Measurements from ENCODE around the gene CD1E.
"Not testable (repeated sequence)": the region's sequence is repeated elsewhere in the genome, so short reads cannot be mapped to it uniquely, and the experiment has no call there.

CD1E gene

DNA sequence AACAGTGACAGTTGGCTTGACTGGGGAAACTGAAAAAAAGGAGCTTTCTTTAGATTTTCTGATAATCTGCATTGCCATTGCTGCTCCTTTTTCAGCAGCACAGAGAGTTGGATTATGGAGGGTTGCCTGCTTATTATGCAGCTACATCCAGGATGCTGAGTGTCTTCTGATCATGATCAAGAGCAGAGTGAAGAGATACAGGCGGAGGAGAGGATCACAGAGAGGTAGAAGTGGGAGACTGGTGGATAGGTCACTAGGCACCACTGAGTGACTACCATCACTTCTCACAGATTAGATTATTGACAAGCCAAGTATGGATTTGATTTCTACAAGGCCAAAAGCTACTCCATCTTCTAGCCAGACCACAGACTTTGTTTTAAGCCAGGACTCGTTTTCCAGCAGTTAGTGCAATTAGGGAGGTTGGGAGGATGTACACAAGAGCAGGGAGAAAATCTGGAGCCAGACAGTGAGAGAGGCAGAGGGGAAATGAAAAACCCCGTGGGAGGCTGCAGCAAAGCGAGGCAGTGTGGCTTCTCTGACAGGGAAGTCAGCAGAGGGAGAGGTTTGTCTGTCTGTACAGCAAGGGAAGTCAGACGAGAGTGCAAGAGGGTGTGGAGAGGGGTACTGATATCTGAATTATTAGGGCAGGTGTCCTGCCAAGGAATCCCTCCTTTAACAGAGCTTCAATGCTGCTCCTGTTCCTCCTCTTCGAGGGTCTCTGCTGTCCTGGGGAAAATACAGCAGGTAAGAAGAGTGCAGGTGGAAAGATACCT is at the start of gene CD1E:
TSS of gene CD1E (plus strand) at position 592 of the 773 bp plus-strand sequence. CDS start at position 687, 95 bp downstream.
- in situ Hi-C loops (cut with MboI; ENCODE audit: low sequenced_read_pairs), result no loop called here

DNA sequence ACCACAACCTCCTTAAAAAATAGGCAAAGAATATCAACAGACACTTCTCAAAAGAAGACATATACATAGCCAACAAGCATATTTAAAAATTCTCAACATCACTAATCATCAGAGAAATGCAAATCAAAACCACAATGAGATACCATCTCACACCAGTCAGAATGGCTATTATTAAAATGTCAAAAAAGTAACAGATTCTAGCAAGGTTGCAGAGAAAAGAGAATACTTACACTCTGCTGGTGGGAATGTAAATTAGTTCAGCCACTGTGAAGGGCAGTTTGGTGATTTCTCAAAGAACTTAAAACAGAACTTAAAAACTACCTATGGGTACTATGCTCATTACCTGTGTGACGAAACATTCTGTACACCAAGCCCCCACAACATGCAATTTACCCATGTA is 43.1 kb upstream of the CD1E start:
- in situ Hi-C loops (cut with MboI; ENCODE audit: low sequenced_read_pairs), result no loop called here

DNA sequence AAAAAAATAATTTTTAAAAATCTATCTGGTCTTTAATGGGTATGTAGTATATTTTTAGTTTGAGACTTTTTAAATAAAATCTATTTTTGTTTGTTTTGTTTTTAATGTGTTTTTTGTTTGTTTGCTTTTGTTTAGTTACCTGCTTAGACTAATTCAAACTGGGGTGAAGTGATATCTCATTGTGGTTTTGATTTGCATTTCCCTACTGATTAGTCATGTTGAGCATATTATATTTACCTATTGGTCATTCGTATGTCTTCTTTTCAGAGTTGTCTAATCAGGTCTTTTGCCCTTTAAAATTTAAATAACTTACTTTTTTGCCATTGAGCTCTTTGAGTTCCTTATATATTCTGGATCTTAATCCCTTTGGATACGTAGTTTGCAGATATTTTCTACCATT is 42.6 kb upstream of the CD1E start:
- in situ Hi-C loops (cut with MboI; ENCODE audit: low sequenced_read_pairs), result no loop called here

DNA sequence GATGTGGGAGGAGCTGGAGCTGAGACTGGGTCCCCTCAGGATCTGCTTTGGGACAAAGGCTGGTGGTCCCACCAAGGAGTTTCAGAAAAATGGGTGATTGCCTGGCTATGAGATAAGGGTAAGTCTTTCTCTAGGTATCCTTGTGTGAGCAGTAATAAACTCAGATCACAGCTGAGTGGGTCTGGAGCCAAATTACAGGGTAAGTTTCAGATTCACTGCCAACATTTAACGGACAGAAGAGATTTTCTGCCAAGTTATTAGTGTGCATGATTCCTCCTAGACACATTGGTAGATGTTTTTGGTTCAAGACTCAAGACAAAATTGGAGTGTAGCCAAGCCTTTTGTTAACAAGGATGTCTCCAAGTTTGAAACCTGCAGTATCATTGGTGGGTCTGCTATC is 29.8 kb upstream of the CD1E start:
- in situ Hi-C loops (cut with MboI; ENCODE audit: low sequenced_read_pairs), result no loop called here

DNA sequence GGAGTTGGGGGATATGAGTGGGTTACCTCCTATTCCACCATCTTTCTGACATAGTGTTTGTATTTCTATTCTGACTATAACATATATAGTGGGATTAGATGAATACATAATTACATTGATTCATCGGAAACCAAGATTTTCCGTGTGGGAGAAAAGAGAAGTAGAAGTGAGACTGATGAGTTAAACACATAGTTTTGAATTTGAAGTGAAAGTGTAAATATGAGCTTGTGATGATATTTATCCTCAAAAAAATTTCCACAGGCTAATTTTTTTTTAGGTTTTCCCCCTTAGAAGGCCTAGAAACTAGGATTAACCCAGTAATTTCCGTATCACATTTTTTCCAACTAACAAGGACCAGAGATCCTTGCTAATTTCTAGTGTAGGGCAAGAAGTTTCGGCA is 29.3 kb upstream of the CD1E start:
- in situ Hi-C loops (cut with MboI; ENCODE audit: low sequenced_read_pairs), result no loop called here

DNA sequence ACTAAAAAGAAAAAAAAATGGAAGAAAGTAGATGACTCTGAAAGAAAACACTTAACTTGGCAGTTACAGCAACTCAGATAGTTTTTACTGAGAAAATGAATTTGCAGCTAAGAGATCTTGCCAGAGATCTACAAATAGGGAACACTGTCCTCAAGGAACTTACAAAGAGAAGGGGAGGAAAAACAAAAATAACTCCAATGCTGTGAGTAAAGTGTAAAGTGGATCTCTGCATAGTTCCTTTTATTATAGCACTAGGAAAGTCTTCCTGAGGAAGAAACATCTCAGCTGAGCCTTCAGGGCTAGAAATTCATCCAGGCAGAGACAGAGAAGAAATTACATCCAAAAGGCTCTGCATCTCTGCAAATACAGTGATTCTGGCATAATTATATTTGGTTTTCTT is 26.2 kb upstream of the CD1E start:
- in situ Hi-C loops (cut with MboI; ENCODE audit: low sequenced_read_pairs), result no loop called here

DNA sequence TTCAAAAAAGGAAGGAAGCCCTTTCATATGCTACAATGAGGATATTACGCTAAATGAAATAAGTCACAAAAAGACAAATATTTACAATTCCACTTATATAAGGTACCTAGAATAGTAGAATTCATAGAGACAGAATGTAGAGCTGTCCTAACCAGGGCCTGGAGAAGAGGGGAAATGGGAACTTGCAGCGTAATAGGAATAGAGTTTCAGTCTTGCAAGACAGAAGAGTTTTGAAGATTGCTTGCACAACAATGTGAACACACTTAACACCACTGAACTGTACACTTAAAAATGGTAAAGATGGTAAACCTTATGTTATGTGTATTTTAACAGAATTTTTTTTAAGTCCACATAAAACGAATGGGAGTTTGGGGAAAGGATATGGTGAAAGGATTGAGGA is 25.3 kb upstream of the CD1E start:
- in situ Hi-C loops (cut with MboI; ENCODE audit: low sequenced_read_pairs), result no loop called here

DNA sequence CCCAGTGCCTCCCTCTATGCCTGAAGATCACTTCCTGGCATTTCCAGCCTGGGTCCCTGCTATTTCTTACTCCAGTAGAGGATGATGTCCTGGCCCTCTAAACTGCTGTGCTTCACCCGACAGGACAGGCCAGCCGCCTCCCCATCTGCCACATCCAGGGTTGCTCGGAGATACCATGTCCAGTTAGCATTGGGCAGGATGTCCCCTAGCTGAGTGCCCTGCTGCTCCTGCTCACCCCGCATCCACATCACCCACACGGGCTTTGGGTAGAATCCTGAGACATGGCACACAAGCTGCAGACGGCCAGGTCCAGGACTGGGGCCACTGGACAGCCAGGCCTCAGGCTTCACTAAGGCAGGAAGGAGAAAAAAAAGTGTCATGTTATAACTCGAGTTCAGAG is 24.4 kb upstream of the CD1E start:
- in situ Hi-C loops (cut with MboI; ENCODE audit: low sequenced_read_pairs), result no loop called here

DNA sequence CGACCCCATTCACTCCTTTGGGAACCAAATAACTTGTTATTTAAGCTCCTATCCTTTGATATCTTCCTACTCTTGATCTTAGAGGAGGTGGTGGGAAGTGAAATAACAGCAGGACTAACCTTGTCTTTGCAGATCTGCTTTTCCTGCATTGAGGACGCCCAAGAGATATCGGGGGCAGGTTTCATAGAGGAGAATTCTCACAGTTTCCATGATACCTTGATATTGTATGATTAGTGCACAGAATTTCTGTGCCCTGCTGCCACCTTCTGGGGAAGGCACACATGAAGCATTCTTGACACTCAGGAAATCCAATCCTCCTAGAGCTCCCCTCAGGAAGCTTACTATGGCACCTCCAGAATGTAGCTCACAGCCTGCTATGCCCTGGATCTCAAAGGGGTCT is 24.0 kb upstream of the CD1E start:
- in situ Hi-C loops (cut with MboI; ENCODE audit: low sequenced_read_pairs), result no loop called here

DNA sequence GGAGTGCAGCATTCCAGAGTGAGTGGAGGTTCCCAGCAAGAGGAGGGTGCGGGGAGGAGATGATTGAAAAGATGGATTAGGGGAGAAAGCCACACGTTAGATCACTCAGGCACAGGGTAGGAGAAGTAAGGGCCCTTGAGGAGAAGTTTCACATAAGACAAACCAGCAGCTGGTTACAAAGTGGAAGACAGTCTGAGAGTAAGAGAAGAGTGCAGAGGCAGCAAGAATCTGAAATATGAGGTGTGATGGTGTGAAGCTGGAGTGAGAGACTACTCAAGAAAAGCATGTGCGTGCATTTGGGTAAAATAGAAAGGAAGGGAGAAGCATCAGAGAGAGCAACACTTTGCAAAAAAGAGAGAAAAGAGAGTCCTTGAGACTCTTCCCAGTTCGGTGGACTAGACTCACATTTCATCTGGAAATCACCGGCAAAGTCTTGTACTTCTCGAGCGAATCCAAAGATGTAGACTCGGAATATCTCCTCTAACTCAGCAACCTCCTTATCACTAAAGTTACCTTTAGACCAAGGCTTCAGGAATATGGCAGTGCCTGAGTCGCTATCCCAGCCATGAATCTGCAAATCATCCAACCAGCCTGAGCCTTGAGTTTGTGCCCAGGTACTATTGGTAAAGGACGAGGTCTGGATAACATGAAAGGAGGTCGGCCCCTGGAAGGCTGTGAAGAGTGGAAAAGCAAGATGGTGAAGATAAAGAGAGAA is 23.1 kb upstream of the CD1E start:
- in situ Hi-C loops (cut with MboI; ENCODE audit: low sequenced_read_pairs), result no loop called here

DNA sequence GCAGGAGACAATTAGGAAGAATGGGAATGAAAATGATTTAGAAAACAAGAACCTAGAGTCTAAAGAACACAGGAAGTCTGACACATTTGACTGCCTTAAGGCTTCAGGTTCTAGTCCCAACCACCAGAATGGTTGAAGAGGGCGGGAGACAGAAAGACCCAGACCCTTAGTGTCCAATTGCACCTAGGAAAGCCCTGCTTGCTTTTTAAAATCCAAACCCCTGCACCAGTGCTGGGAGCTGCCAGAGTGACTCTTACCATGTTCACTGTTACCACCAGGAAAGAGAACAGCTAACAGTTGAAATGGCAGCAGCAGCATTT is 22.6 kb upstream of the CD1E start:
- in situ Hi-C loops (cut with MboI; ENCODE audit: low sequenced_read_pairs), result no loop called here

DNA sequence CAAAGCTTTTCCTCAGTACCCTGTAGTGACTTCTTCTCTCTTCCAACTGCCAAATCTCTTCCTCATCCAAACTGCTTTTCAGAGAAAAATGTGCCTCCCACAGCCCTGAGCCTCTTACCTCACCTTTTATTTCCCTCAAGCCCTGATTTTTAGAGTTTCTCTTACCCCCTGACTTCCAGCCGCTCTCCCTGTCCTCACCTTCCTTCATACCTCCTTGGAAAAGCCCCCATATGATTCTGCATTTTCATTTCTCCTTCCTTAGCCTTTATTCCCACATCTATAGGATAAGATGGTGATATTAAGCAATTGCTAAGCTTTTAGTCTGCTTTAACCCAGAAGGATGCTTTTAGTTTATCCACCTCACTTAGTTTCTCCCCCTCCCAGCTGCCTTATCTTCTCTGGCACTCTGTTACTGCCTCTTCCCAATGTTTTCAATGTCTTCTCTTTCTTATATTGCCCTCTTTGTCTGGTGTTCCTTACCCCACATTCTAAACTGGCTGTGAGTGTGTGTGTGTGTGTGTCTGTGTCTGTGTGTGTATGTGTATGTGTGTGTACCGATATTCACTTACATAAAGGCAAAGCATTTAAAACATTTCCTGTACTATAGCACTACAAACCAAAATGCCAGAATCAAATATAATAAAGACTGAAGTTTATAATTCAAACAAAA is 22.1 kb upstream of the CD1E start, which contains the start of gene CD1B:
TSS of gene CD1B (minus strand) at position 51 of the 670 bp plus-strand sequence. CDS start 108 bp downstream, outside the sequence.
- in situ Hi-C loops (cut with MboI; ENCODE audit: low sequenced_read_pairs), result no loop called here

DNA sequence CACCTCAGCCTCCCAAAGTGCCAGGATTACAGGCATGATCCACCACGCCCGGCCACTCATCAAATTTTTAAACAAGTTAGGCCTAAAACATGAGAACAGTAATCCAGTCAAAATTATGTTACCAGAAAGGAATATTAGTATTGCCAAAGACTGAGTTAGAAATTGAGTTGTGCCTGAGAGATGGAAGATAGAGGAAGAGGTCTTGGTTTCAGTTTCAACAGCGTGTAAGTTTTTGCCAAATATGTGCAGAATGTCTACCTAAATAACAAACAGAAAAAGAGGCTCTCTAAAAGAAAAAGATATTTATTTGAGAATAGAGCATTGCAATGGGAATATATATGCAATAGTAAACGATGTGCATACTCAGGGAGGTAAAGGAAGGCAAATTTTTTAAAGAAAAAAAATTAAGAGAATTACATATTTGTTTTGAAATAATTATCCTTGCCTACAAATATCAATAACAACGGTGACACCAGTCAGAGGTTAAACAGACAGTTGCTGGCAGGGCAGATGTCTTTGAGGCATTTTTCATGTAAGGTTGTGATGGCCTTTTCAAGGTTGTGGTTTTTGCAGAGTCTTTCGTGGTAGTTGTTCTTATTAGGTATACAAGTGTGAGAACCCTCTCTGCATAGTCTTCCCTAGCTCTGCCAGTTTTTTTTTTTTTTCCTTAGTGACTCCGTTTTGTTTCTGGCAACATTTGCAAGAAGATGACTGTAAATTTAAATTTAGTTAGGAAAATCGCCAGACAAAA is 20.1 kb upstream of the CD1E start:
- in situ Hi-C loops (cut with MboI; ENCODE audit: low sequenced_read_pairs), result no loop called here

DNA sequence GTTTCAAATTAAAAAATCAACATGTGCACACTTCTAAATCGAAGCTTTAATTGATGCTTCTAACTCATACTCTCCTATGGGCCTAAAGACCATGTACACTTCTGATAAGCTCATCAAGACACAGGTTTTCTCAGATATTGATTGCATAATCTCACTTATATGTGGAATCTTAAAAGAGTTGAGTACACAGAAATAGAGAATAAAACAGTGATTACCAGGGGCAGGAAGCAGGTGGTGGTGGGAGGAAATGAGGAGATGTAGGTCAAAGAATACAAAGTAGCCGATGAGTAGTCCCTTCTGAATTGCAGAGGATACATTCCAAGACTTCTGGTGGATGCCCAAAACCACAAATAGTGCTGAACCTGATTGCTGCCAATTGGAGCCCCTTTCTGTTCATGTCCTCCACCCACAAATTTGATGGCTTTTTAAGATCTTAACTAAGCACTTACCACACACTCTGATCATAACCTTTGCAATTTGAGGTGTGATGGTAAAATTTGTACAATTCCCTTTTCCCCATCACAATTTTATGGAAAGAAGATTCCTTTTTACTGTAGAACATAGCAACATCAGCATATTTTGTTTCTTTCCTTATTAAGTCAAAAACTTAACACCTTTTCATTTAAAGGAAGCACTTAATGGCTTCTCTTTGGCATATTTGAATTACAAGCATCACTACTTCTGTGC is 19.0 kb upstream of the CD1E start:
- in situ Hi-C loops (cut with MboI; ENCODE audit: low sequenced_read_pairs), result no loop called here

DNA sequence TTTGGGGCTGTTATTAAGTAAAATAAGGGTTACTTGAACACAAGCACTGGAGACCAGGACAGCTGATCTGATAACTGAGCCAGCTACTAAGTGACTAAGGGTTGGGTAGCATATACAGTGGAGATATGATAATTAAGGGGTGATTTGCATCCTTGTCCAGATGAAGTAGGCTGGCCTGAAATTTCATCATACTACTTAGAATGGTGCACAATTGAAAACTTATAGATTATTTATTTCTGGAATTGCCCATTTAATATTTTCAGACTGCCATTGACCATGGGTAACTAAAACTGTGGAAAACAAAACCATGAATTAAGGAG is 18.5 kb upstream of the CD1E start:
- in situ Hi-C loops (cut with MboI; ENCODE audit: low sequenced_read_pairs), result no loop called here

DNA sequence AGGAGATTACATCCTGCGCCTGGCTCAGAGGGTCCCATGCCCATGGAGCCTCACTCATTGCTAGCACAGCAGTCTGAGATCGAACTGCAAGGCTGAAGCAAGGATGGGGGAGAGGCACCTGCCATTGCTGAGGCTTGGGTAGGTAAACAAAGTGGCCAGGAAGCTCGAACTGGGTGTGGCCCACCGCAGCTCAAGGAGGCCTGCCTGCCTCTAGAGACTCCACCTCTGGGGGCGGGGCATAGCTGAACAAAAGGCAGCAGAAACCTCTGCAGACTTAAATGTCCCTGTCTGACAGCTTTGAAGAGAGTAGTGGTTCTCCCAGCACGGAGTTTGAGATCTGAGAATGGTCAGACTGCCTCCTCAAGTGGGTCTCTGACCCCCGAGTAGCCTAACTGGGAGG is 17.3 kb upstream of the CD1E start:
- in situ Hi-C loops (cut with MboI; ENCODE audit: low sequenced_read_pairs), result not testable (repeated sequence)

DNA sequence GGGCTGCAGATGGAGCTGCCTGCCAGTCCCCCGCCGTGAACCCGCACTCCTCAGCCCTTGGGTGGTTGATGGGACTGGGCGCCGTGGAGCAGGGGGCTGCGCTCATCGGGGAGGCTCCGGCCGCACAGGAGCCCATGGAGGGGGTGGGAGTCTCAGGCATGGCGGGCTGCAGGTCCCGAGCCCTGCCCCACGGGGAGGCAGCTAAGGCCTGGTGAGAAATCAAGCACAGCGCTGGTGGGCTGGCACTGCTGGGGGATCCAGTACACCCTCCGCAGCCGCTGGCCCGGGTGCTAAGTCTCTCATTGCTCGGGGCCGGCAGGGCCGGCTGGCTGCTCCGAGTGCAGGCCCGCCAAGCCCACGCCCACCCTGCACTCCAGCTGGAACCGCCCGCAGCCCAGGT is 4.7 kb upstream of the CD1E start:
- in situ Hi-C loops (cut with MboI; ENCODE audit: low sequenced_read_pairs), result not testable (repeated sequence)

DNA sequence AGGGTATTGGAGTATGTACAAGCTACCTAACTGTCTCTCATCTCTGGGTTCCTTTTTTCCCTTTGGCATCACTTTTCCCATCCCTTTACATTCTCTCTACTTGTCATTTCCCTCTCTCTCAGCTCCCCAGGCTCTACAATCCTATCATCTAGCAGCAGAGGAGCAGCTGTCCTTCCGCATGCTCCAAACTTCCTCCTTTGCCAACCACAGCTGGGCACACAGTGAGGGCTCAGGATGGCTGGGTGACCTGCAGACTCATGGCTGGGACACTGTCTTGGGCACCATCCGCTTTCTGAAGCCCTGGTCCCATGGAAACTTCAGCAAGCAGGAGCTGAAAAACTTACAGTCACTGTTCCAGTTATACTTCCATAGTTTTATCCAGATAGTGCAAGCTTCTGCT is 561 bp downstream of the CD1E start:
- in situ Hi-C loops (cut with MboI; ENCODE audit: low sequenced_read_pairs), result no loop called here

DNA sequence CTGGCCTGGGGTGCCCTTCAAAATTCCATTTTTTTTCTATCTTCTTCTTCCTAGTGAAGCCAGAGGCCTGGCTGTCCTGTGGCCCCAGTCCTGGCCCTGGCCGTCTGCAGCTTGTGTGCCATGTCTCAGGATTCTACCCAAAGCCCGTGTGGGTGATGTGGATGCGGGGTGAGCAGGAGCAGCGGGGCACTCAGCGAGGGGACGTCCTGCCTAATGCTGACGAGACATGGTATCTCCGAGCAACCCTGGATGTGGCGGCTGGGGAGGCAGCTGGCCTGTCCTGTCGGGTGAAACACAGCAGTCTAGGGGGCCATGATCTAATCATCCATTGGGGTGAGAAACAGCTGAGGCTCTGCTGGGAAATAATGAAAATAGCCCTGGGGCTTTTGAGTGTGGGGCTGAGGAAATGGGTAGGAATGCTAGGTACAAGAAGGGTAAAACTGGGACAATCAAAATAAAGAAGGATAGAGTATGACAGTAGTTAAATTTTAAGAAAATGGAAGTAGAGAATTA is 2.1 kb downstream of the CD1E start:
- in situ Hi-C loops (cut with MboI; ENCODE audit: low sequenced_read_pairs), result no loop called here

DNA sequence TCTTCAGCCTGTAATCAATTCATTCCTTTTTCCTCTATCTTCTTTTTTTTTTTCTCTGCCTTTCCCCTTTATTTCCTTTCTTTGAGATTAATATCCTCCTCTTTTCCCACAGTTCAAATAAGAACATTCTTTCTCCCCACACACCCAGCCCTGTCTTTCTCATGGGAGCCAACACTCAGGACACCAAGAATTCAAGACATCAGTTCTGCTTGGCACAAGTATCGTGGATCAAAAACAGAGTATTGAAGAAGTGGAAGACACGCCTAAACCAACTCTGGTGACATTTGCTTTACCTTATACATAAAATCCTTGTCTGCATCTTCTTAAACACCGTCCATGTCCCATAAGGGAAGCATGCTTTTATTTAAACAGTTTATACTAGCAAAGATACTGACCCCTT is 2.9 kb downstream of the CD1E start:
- in situ Hi-C loops (cut with MboI; ENCODE audit: low sequenced_read_pairs), result no loop called here

DNA sequence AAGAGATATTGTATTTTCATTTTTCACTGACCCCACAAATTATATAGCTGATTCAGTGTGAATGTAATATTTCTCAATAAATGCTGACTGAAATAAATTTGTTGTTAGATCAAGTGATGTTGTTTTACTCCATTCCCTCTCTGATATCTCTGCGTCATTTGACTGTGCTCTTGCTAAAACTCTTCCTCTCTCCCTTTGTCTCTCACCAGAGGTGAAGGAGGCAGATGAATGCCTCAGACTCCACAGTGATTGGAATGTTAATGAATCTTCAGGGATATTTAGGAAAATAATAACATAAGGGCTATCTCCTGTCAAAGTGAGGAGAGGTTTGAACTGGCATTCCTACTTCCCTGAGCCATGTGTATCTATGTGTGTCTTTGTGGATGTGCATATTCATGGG is 3.7 kb downstream of the CD1E start:
- in situ Hi-C loops (cut with MboI; ENCODE audit: low sequenced_read_pairs), result no loop called here
